ENCODE data around the gene BMPR1B.

The BMPR1B gene

GRCh38 chr4:95191537-95191936 is 433.8 kb downstream of the BMPR1B start:
- H3K4me1 ChIP-seq (ENCODE audit: control insufficient read depth, insufficient read depth, low read length), result peaks cover 3% of the 10 kb centered on the region; the same call in 1 of the 2 replicates
- ChIA-PET CTCF (no interaction called here), POLR2A (no interaction called here)
- no peak overlapping the region for H3K27ac ChIP-seq (ENCODE audit: extremely low read depth, low read depth, low read length)
- TF ChIP-seq WT1 (tag by site-specific recombination; IDR thresholded peaks at IDR 0.05), result peak; percentile 78
- peak; percentile 55 for TF ChIP-seq ZNF366 (tag by site-specific recombination; conservative IDR thresholded peaks at IDR 0.05)
- no peak for TF ChIP-seq PATZ1 (tag by site-specific recombination; IDR thresholded peaks at IDR 0.05)
- no peak for TF ChIP-seq SP7 (tag by site-specific recombination; IDR thresholded peaks at IDR 0.05)
- TF ChIP-seq ZNF639 (tag by site-specific recombination; IDR thresholded peaks at IDR 0.05), result no peak
- 0 out of 2 replicates have a peak, but pooled peaks have one; percentile 8 for TF ChIP-seq ZNF398 (tag by site-specific recombination; IDR thresholded peaks at IDR 0.05)
- TF ChIP-seq ZNF654 (tag by site-specific recombination; IDR thresholded peaks at IDR 0.05; ENCODE audit: low read depth), result no peak
- TF ChIP-seq ZBTB48 (tag by site-specific recombination; IDR thresholded peaks at IDR 0.05), result peak; percentile 45; the same call in 1 of the 2 replicates
- TF ChIP-seq ZFHX2 (tag by site-specific recombination; conservative IDR thresholded peaks at IDR 0.05), result peak; percentile 43
- no peak for TF ChIP-seq ZNF830 (tag by site-specific recombination; IDR thresholded peaks at IDR 0.05; ENCODE audit: low read depth)
- peak; percentile 58; the same call in 1 of the 2 replicates for TF ChIP-seq EGR2 (tag by site-specific recombination; IDR thresholded peaks at IDR 0.05; ENCODE audit: low read depth)
- TF ChIP-seq ZNF580 (tag by site-specific recombination; IDR thresholded peaks at IDR 0.05), result peak; percentile 58; the same call in 1 of the 2 replicates
- peak; percentile 57; the same call in 1 of the 2 replicates for TF ChIP-seq PRDM1 (tag by site-specific recombination; IDR thresholded peaks at IDR 0.05)
- no peak for TF ChIP-seq OSR2 (tag by site-specific recombination; IDR thresholded peaks at IDR 0.05)
- TF ChIP-seq ZXDB (tag by site-specific recombination; IDR thresholded peaks at IDR 0.05), result no peak
- TF ChIP-seq PRDM6 (tag by site-specific recombination; IDR thresholded peaks at IDR 0.05), result no peak
- no peak for TF ChIP-seq ZNF521 (tag by site-specific recombination; IDR thresholded peaks at IDR 0.05)
- 0 out of 2 replicates have a peak, but pooled peaks have one; percentile 12 for TF ChIP-seq ZNF133 (tag by site-specific recombination; IDR thresholded peaks at IDR 0.05)
- H3K36me3 ChIP-seq (ENCODE audit: control insufficient read depth in 2 of 2, insufficient read depth in 1 of 2, low read length in 2 of 2), result no peaks in the 10 kb centered on the region
- H3K4me3 ChIP-seq (ENCODE audit: low read depth, low read length), result no peak overlapping the region
- H3K9me3 ChIP-seq (ENCODE audit: control insufficient read depth, insufficient read depth, low read depth, low read length), result no peaks in the 10 kb centered on the region

Measured in HEK293 (cell line).